Panc1 (cell line): ENCODE measurements around the gene SLIT3.

Experiments used
- CTCF ChIP-seq: fragments of 450-650 bp; IDR thresholded peaks from 2 replicates; pipeline ENCODE4 v1.5.1; 2017; ENCODE audit warnings: mild to moderate bottlenecking
- POLR2AphosphoS5 ChIP-seq: IDR thresholded peaks from 2 replicates; pipeline ENCODE4 v1.6.1; 2012; ENCODE audit warnings: mild to moderate bottlenecking, low read depth, low read length, moderate library complexity
- SIN3A ChIP-seq: IDR thresholded peaks from 2 replicates; pipeline ENCODE4 v1.6.1; 2012; ENCODE audit warnings: low read depth, mild to moderate bottlenecking, low read length, moderate library complexity, borderline replicate concordance; ENCODE audit not compliant: insufficient read depth

GRCh38 chr5:168746893-168747640 is 553.9 kb downstream of the SLIT3 start:
- TF ChIP-seq CTCF (no peak), SIN3A (no peak), POLR2AphosphoS5 (no peak)
